Left renal pelvis (tissue), 4 donors: Measurements from ENCODE around the gene TFR2. TPM values are rescaled to one million over a fixed set of nuclear protein-coding genes. Genes with fewer than 3 reads are reported as not detected.
"Not testable (repeated sequence)": the region's sequence is repeated elsewhere in the genome, so short reads cannot be mapped to it uniquely, and the experiment has no call there.

Experiments
- DNase-seq, 4 donors: peaks; one replicate each; pipeline ENCODE4 v3.0.0-alpha.2; 2013; ENCODE audit warnings: low read depth in 4 of 4, low spot score in 3 of 4
- polyA plus RNA-seq, 4 donors: library from polyadenylated mRNA; unstranded; fragments of 120-200 nt; gene quantifications; one replicate each; pipeline ENCODE4 v1.2.1, GENCODE V29; 2013; ENCODE audit not compliant: insufficient read length in 4 of 4

Gene TFR2
- polyA plus RNA-seq, 4 donors = 0.64 to 3.5 (median 1.3) TPM

DNA sequence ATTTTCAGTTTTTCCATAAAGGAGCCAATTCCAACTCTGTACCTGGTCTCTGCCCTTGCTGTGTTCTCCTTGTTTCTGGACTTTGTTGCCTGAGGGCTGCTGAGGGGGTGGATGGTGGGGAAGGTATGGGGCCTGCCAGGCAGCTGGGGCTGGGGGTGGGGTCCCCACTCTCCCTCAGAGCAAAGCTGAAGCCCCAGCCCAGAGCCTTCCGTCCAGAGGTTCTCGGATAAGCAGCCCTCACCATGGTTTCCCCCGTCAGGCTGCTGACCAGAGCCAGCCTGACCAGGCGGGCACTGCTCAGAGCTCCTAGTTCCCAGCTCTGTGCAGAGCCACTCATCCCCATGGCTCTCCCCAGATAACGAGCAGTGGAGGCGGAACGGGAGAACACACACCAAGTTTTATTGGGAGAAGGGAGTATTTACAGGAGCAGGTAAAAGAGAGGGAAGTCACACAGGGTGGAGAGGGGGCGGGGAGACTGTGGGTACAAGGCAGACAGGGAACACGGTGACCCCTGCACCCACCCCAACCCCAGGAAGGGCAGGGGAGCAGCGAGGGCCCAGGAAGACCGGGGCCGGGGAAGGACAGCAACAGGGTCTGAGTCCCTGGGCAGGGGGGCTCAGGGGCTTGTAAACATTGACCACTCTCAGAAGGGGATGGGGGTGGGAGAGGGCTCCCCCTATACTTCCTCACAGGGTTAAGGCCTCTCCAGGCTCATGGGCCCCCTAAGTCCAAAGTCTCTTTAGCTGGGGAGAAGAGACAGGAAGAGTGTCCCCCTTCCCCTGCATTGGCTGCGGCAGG, 38.0 kb upstream of the TFR2 start:
- DNase-seq = no peak

DNA sequence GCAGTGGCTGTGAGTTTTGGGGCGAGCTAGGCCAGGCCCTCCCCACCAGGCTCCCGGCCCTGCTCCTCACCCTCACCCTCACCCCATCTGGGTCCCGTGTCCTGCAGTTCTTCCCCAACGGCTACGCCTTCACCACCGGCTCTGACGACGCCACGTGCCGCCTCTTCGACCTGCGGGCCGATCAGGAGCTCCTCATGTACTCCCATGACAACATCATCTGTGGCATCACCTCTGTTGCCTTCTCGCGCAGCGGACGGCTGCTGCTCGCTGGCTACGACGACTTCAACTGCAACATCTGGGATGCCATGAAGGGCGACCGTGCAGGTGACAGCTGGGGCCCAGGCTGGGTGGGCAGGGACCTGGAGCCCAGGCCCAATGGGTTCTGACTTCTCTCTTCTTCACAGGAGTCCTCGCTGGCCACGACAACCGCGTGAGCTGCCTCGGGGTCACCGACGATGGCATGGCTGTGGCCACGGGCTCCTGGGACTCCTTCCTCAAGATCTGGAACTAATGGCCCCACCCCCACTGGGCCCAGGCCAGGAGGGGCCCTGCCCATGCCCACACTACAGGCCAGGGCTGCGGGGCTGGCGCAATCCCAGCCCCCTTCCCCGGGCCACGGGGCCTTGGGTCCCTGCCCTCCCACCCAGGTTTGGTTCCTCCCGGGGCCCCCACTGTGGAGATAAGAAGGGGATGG, 37.1 kb upstream of the TFR2 start:
- no peak for DNase-seq

DNA sequence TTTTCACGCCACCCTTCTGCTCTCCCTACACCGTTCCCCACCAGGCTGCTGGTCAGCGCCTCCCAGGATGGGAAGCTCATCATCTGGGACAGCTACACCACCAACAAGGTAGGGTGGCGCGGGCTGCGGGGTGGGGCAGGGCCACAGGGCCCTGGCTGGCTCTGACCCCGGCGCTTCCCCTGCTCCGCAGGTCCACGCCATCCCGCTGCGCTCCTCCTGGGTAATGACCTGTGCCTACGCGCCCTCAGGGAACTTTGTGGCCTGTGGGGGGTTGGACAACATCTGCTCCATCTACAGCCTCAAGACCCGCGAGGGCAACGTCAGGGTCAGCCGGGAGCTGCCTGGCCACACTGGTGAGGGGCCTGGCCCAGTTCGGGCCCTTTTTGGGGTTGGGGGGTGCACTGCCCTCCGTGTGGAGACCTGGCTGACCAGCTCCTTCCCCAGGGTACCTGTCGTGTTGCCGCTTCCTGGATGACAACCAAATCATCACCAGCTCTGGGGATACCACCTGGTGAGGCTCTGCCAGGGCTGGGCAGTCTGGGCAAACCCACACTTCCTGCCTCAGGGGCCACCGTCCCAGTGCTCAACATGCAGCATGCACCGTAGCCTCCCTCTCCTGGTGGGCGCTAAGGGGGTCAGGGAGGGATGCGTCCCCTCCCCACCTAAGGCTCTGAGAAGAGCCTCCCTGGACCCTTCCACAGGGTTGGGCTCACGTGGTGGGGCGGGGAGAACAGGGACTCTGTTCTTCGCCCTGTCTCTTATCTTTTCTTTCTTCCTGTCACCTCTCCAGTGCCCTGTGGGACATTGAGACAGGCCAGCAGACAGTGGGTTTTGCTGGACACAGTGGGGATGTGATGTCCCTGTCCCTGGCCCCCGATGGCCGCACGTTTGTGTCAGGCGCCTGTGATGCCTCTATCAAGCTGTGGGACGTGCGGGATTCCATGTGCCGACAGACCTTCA, 36.2 kb upstream of the TFR2 start:
- no peak for DNase-seq

- DNase-seq = no peak
Observed at GRCh38 chr7:100676501-100677306, 35.4 kb upstream of the TFR2 start.

DNA sequence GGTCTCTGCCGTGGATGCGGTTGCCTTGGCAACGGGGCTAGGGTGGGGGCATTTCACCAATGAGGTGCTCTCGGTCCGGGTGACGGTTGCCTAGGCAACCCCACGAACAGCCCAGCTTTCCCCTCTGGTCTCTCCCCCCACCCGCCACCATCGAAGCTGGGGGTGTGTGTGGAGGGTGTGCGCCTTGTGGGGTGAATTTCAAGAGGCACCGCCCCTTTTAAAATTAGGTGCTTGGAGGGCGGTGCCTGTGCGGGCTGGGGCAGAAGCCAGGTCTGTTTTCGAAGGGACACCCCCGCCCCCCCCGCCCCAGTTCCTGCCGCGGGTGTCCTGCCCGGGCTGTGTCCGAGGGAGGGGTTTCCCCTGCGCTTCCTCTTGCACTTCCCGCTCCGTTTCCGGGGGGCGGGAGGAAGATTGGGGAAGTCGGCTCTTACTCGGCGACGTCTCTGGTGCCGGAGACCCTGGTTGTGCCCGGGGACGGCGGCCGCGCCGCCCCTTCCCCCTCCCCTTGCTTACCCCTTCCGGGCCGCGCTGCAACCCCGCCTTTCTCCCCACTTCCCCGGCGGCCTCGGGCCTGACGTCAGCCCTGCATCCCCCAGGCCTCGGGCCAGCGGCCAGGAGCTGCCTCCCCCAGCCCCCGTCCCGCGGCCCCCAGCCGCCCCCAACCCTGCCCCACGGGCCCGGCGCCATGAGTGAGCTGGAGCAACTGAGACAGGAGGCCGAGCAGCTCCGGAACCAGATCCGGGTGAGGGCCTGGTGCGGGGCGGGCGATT, 34.4 kb upstream of the TFR2 start:
- DNase-seq = no peak

- DNase-seq = no peak
Observed at GRCh38 chr7:100675105-100675451, 33.7 kb upstream of the TFR2 start.

DNA sequence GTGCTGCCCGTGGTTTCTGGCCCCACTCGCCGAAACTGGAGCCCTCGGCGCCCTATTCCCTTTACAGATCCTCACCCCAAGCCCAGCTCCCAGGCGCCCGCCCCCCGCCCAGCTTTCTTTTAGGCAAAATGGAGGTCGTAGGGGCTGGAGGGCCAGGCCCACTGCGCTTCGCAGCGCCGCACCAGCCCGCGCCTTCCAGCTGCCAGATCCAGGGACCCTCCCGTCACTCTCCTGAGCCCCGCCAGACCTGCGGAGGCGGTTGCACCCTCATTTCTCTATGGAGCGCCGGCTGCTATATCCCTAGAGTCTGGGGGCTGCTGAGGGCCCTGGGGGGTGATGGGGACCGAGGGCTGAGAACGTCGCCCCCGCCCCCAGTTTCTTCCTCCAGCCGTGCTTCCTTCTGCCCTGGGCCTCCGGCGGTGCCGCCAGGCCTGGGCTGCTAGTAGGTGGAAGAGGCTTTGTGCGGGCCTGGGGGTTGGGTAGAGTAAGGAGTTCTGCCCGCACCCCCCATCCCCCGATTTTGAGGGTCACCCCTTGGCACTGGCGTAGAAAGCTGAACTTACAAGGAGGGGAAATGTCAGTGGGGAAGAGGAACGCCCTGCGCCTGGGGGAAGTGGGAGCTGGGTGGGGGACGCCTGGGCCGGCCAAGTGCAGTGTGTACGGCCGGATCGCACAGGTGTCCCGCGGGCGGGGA, 33.2 kb upstream of the TFR2 start:
- DNase-seq = no peak

DNA sequence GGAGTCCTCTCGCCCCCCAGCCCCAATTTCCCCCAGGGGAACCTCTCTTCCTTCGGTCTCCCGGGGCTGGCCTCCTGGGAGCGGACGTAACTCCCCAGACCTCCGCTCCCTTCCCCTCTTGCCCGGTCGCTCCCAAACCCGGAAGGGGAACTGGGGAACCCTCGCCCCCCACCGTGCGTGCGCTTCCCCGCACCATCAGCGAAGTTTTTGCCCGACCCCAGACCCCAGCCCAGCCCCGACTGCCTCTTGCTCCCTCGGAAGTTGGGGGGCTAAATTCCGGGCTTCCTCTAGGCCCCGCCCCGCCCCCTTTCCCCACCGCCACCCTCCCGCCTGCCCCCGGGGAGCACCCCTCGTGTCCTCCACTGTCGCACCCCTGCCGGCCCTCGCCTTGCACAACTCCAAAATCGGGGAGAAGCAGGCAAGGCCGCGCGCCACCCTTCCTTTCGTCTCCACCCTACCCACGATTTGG, 32.6 kb upstream of the TFR2 start:
- no peak for DNase-seq

DNA sequence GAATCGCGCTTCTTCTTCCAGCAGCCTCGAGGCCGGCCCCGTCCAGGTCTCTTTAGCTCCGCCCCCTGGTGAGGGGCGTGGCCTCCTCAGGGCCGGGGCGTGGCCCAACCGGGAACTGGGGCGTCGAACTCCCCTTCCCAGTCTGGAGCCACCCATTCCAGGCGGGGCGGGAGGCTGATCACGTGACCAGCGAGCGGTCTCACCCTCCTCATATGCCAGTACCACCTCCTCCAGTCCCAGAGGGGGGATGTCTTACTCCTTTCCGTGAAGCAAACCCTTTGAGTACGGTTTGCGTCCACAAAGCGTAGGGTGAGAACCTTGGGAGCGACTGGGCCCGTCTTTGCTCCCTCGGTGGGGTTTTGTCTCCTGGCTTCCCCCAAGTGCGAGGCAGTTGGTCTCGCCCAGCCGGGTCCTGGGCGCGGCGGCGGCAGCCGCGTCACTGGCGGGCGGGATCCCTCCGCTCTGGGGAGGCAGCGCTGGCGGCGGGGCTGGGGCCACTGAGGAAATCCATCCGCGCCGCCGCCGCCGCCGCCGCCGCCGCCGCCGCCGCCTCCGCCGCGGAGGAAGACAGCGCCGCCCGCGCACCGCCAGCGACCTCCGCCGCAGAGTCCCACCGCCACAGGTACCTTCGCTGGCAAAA, 32.1 kb upstream of the TFR2 start, which contains the start of gene GNB2:
Gene GNB2 (plus strand): TSS at position 439 of the 640 bp plus-strand sequence. CDS start 2,526 bp downstream, outside the sequence.
- DNase-seq = peak; percentile 97 to 100 (median 98)

- DNase-seq = no peak
Observed at GRCh38 chr7:100671353-100672327, 30.3 kb upstream of the TFR2 start.

DNA sequence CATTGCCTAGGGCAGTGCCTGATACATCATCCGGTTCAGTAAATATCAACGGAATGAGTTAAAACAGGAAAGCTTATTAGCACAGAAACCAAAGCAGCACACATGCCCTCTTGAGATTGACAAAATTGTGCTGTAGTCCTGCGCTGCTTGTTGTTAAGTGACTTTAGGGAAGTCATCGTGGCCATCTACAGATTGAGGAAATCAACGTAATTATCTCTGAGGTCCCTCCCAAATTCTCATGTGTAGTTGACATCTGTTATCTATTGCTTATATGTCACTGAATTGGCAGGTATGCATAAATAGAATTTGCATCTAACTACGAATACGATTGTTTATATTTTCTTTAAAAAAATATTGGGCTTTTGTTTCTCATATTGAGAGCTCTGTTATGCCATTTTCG, 28.7 kb upstream of the TFR2 start:
- DNase-seq = no peak

GRCh38 chr7:100669106-100669505, 27.8 kb upstream of the TFR2 start:
- DNase-seq = not testable (repeated sequence)

GRCh38 chr7:100668069-100668449, 26.7 kb upstream of the TFR2 start:
- no peak for DNase-seq

DNA sequence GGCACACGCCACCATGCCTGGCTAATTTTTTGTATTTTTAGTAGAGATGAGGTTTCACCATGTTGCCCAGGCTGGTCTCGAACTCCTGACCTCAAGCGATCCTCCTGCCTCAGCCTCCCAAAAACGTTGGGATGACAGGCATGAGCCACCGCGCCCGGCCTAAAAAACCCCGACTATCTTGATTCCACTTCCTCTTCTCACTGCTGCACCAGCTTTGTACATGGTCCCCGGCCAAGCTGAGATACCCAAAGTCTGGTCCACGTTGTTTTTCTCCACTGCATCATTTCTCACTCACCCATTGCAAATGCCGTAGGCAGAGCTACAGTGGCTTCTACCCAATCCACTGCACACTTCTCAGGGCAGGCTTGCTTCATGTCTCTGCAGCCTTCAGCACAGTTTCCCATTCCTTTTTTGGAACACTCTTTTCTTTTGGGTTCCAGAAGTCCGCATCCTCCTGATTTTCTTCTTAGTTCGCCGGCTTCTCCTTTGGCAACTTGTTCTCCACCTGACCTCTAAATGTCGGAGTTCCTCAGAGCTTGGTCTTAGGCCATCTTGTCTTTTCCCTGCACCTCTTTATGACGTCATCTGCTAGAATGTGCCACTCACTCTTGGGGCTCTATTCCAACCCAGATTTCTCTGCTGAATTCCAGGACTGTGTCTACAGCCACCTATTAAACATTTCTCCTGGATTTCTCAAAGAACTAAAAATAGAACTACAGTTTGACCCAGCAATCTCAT, 26.1 kb upstream of the TFR2 start:
- no peak for DNase-seq

DNA sequence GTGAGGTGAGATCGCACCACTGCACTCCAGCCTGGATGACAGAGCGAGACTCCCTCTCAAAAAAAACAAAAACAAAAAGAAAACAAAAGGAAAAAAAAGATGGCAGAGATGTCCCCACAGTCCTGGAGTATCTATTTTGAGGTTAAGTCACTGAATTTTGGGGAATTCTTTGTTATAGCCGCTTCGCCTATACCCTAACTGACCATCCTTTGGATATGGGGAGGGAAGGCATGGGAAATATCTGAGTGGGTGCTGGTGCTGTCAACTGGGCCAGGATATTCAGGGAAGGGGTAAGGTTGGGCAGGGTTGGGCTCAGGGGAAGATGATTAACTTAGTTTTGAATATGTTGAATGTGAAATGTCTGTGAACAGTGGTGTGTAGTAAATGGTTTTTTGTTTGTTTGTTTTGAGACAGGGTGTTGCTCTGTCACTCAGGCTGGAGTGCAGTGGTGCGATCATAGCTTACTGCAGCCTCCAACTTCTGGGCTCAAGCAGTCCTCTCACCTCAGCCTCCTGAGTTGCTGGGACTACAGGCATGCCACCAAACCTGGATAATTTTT, 23.9 kb upstream of the TFR2 start:
- no peak for DNase-seq

DNA sequence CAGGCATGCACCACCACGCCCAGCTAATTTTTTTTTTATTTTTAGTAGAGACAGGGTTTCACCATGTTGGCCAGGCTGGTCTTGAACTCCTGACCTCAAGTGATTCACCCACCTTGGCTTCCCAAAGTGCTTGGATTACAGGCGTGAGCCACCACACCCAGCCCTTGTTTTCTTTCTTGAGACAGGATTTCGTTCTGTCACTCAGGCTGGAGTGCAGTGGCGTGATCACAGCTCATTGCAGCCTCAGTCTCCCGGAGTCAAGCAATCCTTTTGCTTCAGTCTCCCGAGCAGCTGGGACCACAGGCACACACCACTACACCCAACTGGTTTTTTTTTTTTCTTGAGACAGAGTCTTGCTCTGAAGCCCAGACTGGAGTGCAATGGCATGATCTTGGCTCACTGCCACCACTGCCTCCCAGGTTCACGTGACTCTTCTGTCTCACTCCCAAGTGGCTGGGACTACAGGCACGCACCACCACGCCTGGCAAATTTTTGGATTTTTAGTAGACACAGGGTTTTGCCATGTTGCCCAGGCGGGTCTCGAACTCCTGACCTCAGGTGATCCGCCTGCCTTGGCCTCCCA, 20.9 kb upstream of the TFR2 start:
- DNase-seq = not testable (repeated sequence)
